Ovary (tissue), 3 donors: ENCODE measurements around the gene TNFRSF1A.

Source experiments
- EP300 ChIP-seq: sonication (generic); formaldehyde crosslinking; IDR thresholded peaks from one replicate; pipeline ENCODE4 v1.6.1; 2017; ENCODE audit warnings: antibody characterized with exemption
- POLR2A ChIP-seq: fragments of 450-650 bp; IDR thresholded peaks from one replicate; pipeline ENCODE4 v1.6.1; 2017; ENCODE audit warnings: antibody characterized with exemption, mild to moderate bottlenecking, moderate library complexity
- TF ChIP-seq, protein P1 (sequence below), 3 donors: fragments of 450-650 bp in 2 of 3; fragments of 200-600 bp in 1 of 3; IDR thresholded peaks; one replicate each; pipeline versions ENCODE4 v1.5.1 to v1.8.0; 2016 to 2022; ENCODE audit warnings: antibody characterized with exemption in 3 of 3, mild to moderate bottlenecking in 1 of 3
- donor health status: DM: no; HTN: no; CAD: no.

DNA sequence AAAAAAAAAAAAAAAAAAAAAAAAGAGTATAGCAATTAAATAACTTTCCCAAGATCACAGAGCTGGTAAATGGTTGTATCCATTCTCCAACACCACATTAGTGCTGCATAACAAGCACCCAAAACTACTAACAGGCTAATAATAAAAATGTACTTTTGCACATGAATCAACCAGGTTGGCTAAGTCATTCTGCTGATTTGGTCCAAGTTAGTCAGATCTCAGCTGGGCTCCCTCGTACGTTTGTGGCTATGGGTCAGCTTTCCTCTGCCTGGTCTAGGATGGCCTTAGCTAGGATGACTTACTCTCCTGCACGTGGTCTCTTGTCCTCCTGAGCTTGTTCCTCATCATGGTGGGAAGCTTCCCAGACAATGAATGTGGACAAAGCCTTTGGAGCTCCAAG lies 39.3 kb downstream of the TNFRSF1A start:
- TF ChIP-seq POLR2A (no peak), EP300 (no peak)
- TF ChIP-seq, protein P1, sequence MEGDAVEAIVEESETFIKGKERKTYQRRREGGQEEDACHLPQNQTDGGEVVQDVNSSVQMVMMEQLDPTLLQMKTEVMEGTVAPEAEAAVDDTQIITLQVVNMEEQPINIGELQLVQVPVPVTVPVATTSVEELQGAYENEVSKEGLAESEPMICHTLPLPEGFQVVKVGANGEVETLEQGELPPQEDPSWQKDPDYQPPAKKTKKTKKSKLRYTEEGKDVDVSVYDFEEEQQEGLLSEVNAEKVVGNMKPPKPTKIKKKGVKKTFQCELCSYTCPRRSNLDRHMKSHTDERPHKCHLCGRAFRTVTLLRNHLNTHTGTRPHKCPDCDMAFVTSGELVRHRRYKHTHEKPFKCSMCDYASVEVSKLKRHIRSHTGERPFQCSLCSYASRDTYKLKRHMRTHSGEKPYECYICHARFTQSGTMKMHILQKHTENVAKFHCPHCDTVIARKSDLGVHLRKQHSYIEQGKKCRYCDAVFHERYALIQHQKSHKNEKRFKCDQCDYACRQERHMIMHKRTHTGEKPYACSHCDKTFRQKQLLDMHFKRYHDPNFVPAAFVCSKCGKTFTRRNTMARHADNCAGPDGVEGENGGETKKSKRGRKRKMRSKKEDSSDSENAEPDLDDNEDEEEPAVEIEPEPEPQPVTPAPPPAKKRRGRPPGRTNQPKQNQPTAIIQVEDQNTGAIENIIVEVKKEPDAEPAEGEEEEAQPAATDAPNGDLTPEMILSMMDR (IDR thresholded peaks at IDR 0.05) = no peak
